Breast epithelium (tissue), 3 donors: ENCODE measurements around the gene VASP.

Experiments
- CTCF ChIP-seq, 3 donors: fragments of 450-650 bp; IDR thresholded peaks; one replicate each; pipeline ENCODE4 v1.5.1; 2016 to 2017; ENCODE audit warnings: antibody characterized with exemption in 3 of 3, mild to moderate bottlenecking in 3 of 3, moderate library complexity in 3 of 3
- POLR2A ChIP-seq: fragments of 450-650 bp; IDR thresholded peaks from one replicate; pipeline ENCODE4 v1.6.1; 2016; ENCODE audit warnings: antibody characterized with exemption, mild to moderate bottlenecking, moderate library complexity

- TF ChIP-seq POLR2A (no peak), CTCF (IDR thresholded peaks at IDR 0.05) (no peak)
Measured at GRCh38 chr19:45469945-45470761, 37.1 kb upstream of the VASP start.
